GM20000 (cell line): ENCODE results near the gene KNOP1.

Experiments used
- DNase-seq: peaks from one replicate; pipeline ENCODE4 v3.0.0; 2012; ENCODE audit warnings: low spot score
- CTCF ChIP-seq: IDR thresholded peaks from 2 replicates; pipeline ENCODE4 v1.5.1; 2012; ENCODE audit warnings: mild to moderate bottlenecking, control low read depth; ENCODE audit errors: extremely low read depth, missing control alignments

Gene KNOP1

GRCh38 chr16:19710191-19710908, 7.7 kb downstream of the KNOP1 start:
- no peak for DNase-seq

GRCh38 chr16:19709381-19710136, 8.5 kb downstream of the KNOP1 start:
- no peak for TF ChIP-seq CTCF
- DNase-seq, result no peak

More at GRCh38 chr16:19710191-19710908, 7.7 kb downstream of the KNOP1 start:
- no peak for TF ChIP-seq CTCF

DNA sequence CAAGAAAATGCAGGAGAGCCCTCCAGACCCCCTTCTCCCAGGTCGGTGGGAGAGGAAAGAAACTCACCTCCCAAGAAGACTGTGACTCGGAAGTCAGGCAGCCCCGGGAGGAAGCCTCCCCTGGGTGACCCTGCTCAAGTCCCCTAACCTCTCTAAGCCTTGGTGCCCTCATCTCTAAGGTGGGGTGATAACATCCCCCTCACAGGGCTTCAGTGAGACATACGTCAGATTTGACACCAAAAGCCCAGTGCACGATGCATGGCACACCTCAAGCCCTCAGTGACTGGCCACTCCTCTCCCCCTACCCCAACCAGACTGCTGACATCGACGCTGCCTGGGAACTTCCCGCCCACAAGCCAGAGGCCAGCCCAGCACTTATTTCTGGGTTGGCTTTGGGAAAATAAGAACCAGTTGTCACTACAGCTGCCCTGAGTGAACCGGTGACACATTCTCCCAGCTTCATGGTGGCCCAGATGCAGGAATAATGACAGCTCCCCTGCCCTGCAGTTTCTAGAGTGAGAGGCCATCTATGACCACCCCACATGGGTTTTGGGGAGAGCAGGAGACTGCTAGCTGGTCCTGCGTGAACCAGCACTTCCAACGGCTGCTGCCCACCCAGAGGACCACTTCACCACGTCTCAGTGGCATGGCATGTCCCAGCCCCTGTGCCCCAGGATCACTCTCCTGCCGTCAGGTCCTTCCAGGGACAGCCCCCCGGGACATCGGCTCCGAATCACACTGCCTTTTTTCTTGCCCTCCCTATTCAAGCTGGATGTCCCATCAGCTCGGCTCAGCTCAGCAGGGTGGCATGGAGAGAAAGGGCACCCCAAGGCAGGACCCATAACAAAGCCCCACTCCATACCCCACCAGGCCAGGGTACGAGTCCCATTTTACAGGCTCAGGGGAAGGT, 9.5 kb downstream of the KNOP1 start:
- no peak for DNase-seq
- TF ChIP-seq CTCF, result no peak

- DNase-seq, result no peak
- no peak for TF ChIP-seq CTCF
These were observed 10.3 kb downstream of the KNOP1 start for GRCh38 chr16:19707569-19708295.

GRCh38 chr16:19706846-19707245, 11.2 kb downstream of the KNOP1 start:
- no peak for TF ChIP-seq CTCF
- no peak for DNase-seq

DNA sequence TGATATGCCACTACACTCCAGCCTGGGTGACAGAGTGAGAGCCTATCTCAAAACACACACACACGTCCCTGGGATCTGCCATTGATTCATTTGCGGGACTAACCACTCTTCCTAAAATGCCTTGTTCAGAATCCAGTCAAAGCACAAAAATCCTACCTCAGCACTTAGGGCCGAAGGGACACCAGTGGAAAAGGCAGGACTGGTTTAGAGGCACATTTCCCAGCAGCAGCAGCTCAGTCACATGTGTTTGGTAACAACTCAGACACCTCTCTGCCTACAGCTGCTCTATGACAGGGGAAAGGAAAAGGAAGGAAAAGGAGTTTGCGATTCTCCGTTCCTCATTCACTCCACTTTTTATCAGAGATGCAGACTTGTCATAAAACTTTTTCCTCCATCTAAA, 12.2 kb downstream of the KNOP1 start:
- no peak for TF ChIP-seq CTCF
- no peak for DNase-seq
